Measurements from ENCODE around the gene CTNND1. TPM values are rescaled to one million over a fixed set of nuclear protein-coding genes. Genes with fewer than 3 reads are reported as not detected.

CTNND1 gene
- polyA plus RNA-seq, 12 donors = 112 to 846 (median 143) TPM

DNA sequence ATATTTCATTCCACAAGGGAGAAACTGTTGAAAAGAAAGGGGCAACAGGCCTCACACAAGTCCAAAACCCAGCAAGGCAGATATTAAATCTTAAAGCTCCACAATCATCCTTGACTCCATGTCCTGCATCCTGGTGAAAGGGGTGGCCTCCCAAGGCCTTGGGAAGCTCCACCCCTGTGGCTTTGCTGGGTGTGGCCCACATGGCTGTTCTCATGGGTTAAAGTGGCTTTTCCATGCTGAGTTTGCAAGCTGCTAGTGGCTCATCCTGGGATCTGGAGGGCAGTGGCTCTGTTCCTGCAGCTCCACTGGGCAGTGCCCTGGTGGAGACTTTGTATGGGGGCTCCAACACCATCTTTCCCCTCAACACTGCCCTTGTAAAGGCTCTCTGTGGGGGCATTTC, 106.4 kb downstream of the CTNND1 start:
- no peak for DNase-seq

DNA sequence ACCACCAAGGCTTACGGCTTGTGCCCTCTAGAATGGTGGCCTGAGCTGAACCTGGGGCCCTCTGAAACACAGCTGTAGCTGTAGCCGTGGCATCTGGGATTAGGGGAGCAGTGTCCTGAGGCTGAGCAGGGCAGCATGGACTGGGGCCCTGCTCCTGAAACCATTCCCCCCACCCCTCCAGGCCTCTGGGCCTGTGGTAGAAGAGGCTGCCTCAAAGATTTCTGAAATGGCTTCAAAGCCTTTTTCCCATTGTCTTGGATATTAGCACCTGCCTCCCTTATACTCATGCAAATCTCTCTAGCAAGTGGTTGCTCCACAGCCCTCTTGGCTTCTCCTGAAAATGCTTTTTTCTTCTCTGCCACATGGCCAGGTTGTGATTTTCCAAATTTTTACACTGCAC, 106.9 kb downstream of the CTNND1 start:
- DNase-seq = no peak

Other genes starting within 250 kb of the CTNND1 start
- gene SLC43A1, start 246.1 kb upstream of the CTNND1 start, polyA plus RNA-seq (ENCODE audit: insufficient read length in 12 of 12) = 10 to 100 TPM in 6 of 12 donors, 1 to 10 TPM in 5, not detected in 1; 6.7 to 27.7 (median 11.8) TPM
- gene TIMM10, start 231.0 kb upstream of the CTNND1 start, polyA plus RNA-seq (ENCODE audit: insufficient read length in 12 of 12) = 10 to 100 TPM in 11 of 12 donors, not detected in 1; 25.3 to 71.9 (median 38.1) TPM
- 100 to 1,000 TPM in 11 of 12 donors, 10 to 100 TPM in 1; 63.6 to 366 (median 189) TPM for gene SMTNL1, start 224.2 kb upstream of the CTNND1 start, polyA plus RNA-seq (ENCODE audit: insufficient read length in 12 of 12)
- gene UBE2L6, start 194.1 kb upstream of the CTNND1 start, polyA plus RNA-seq (ENCODE audit: insufficient read length in 12 of 12) = 10 to 100 TPM in 11 of 12 donors, not detected in 1; 18.6 to 30.6 (median 24.4) TPM
- gene SERPING1, start 164.1 kb upstream of the CTNND1 start, polyA plus RNA-seq (ENCODE audit: insufficient read length in 12 of 12) = 100 to 1,000 TPM in 4 of 12 donors, 10 to 100 TPM in 7, not detected in 1; 74.1 to 187 (median 90.7) TPM
- gene YPEL4, start 111.9 kb upstream of the CTNND1 start, polyA plus RNA-seq (ENCODE audit: insufficient read length in 12 of 12) = 1 to 10 TPM in 9 of 12 donors, under 1 TPM in 2, not detected in 1; 0.85 to 3.8 (median 1.7) TPM
- gene CLP1, start 104.0 kb upstream of the CTNND1 start, polyA plus RNA-seq (ENCODE audit: insufficient read length in 12 of 12) = 10 to 100 TPM in 5 of 12 donors, 1 to 10 TPM in 6, not detected in 1; 7.8 to 17.7 (median 9.8) TPM
- 10 to 100 TPM in 11 of 12 donors, not detected in 1; 26.4 to 41.8 (median 31.3) TPM for gene ZDHHC5, start 93.7 kb upstream of the CTNND1 start, polyA plus RNA-seq (ENCODE audit: insufficient read length in 12 of 12)
- gene MED19, start 49.6 kb upstream of the CTNND1 start, polyA plus RNA-seq (ENCODE audit: insufficient read length in 12 of 12) = 10 to 100 TPM in 11 of 12 donors, not detected in 1; 10.5 to 22.6 (median 12.8) TPM
- 10 to 100 TPM in 11 of 12 donors, not detected in 1; 45.9 to 77.3 (median 59.3) TPM for gene TMX2, start 49.2 kb upstream of the CTNND1 start, polyA plus RNA-seq (ENCODE audit: insufficient read length in 12 of 12)
- 10 to 100 TPM in 11 of 12 donors, not detected in 1; 47.2 to 87.4 (median 69.6) TPM for gene SELENOH, start 20.3 kb upstream of the CTNND1 start, polyA plus RNA-seq (ENCODE audit: insufficient read length in 12 of 12)
- gene BTBD18, start 10.0 kb upstream of the CTNND1 start, polyA plus RNA-seq (ENCODE audit: insufficient read length in 12 of 12) = under 1 TPM in 9 of 12 donors, not detected in 3; 0.07 to 0.30 (median 0.13) TPM

Data from muscle of arm (tissue), 12 donors.